Effector memory CD4-positive, alpha-beta T cell (primary cell): ENCODE data around the gene KDM5A.
"Not testable (repeated sequence)": the region's sequence is repeated elsewhere in the genome, so short reads cannot be mapped to it uniquely, and the experiment has no call there.

Experiments used
- DNase-seq, 3 donors: peaks; one replicate each; pipeline ENCODE4 v3.0.0-alpha.2; 2020
- H3K27ac ChIP-seq: 2 replicates; pipeline ENCODE4 v1.7.0; 2013; ENCODE audit warnings: mild to moderate bottlenecking, low read length, moderate library complexity; ENCODE audit not compliant: insufficient read depth, poor library complexity, severe bottlenecking
- H3K27me3 ChIP-seq: replicated peaks from 2 replicates; pipeline ENCODE4 v1.7.0; 2013; ENCODE audit warnings: mild to moderate bottlenecking, low read length; ENCODE audit not compliant: insufficient read depth, control insufficient read depth, poor library complexity, severe bottlenecking
- H3K36me3 ChIP-seq: 2 replicates; pipeline ENCODE4 v1.7.0; 2013; ENCODE audit warnings: mild to moderate bottlenecking, low read length, moderate library complexity; ENCODE audit not compliant: control insufficient read depth, insufficient read depth
- H3K4me1 ChIP-seq: 2 replicates; pipeline ENCODE4 v1.7.0; 2013; ENCODE audit warnings: low read length, mild to moderate bottlenecking; ENCODE audit not compliant: control insufficient read depth, insufficient read depth, poor library complexity, severe bottlenecking
- H3K4me3 ChIP-seq: 2 replicates; pipeline ENCODE4 v1.7.0; 2013; ENCODE audit warnings: low read length, low read depth, mild to moderate bottlenecking; ENCODE audit not compliant: insufficient read depth, poor library complexity, severe bottlenecking
- H3K9me3 ChIP-seq: 2 replicates; pipeline ENCODE4 v1.7.0; 2013; ENCODE audit warnings: mild to moderate bottlenecking, low read length, moderate library complexity; ENCODE audit not compliant: control insufficient read depth

Gene KDM5A

GRCh38 chr12:235967-236366, 153.2 kb downstream of the KDM5A start:
- H3K36me3 ChIP-seq, H3K4me3 ChIP-seq, DNase-seq, H3K9me3 ChIP-seq, H3K27ac ChIP-seq, H3K4me1 ChIP-seq, H3K27me3 ChIP-seq: not testable (repeated sequence)

GRCh38 chr12:234891-235415, 154.2 kb downstream of the KDM5A start:
- H3K27ac ChIP-seq, result no peak overlapping the region
- no peaks in the 10 kb centered on the region for H3K27me3 ChIP-seq
- no peak overlapping the region for H3K4me3 ChIP-seq
- no peaks in the 10 kb centered on the region for H3K4me1 ChIP-seq
- H3K36me3 ChIP-seq, result no peaks in the 10 kb centered on the region
- DNase-seq, result no peak
- peaks cover 5% of the 10 kb centered on the region for H3K9me3 ChIP-seq

DNA sequence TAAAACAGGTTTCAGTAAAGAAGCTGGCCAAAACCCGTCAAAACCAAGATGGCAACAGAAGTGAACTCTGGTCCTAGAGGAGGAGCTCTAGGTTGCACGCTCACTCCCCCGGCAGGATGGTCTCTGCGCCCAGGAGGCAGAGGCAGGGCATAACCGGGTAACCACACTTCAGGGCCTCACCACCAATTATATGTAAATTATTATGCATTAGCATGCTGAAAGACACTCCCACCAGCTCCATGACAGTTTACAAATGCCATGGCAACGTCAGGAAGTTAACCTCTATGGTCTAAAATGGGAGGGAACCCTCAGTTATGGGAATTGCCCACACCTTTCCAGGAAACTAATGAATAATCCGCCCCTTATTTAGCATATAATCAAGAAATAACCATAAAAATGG, 155.1 kb downstream of the KDM5A start:
- Histone ChIP-seq H3K27me3 (no peaks in the 10 kb centered on the region), H3K4me3 (no peak overlapping the region), H3K36me3 (no peaks in the 10 kb centered on the region), H3K27ac (no peak overlapping the region), H3K4me1 (no peaks in the 10 kb centered on the region), H3K9me3 (peaks cover 5% of the 10 kb centered on the region)
- DNase-seq, result no peak

DNA sequence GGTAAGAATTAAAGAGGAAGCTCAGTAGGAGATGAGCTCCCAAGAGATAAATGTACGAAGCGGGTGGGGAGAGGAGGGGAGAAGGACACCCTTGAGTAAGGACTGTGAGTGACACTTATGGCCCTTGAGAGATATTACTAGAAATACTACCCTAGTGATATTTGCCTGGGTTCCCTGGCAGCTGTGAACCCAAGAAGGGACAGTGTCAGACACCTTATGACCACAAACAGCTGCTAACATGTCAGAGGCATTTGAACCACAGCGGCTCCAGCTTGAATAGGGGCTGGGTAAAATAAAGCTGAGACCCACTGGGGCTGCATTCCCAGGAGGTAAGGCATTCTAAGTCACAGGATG, 155.5 kb downstream of the KDM5A start:
- Histone ChIP-seq H3K4me1 (no peaks in the 10 kb centered on the region), H3K4me3 (no peak overlapping the region), H3K27ac (no peak overlapping the region), H3K36me3 (no peaks in the 10 kb centered on the region), H3K27me3 (no peaks in the 10 kb centered on the region), H3K9me3 (peaks cover 5% of the 10 kb centered on the region)
- no peak for DNase-seq

DNA sequence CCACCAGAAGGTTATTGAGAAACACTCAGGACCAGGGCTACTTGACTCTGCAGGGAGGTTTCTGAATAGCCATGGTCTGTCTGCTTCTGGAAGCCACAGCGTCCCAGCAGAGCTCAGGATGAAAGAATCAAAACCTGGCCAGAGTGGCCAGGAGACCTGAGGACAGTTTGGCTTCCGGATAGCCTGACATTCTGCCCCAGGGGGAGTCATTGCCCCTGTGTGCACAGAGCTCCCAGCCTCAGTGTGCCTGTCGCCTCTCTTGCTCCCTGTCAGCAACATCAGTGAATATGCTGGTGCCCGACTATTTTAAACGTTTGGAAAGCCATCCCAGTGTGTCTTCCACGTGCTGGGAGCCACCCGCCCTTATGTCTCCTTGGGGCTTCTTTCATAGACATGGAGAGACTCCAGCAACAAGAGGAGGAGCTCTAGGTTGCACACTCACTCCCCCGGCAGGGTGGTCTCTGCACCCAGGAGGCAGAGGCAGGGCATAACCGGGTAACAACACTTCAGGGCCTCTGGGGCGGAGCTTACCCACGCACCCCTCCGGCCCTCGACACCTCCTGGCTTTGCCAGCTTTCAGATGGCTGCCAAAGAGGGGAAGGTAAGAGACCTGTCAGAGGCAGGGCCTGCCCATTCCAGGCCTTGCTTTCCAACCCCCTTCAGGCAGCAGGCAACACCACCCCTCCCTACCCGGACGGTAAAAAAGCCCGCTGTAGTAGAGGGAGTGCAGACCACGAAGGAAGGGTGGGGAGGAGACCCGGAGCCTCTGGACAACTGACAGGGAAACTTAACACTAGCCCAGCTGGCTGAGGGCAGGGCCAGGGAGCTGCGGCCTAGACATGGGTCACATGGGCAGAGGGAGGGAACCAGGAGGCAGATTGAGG, 156.1 kb downstream of the KDM5A start:
- H3K4me1 ChIP-seq, result no peaks in the 10 kb centered on the region

DNA sequence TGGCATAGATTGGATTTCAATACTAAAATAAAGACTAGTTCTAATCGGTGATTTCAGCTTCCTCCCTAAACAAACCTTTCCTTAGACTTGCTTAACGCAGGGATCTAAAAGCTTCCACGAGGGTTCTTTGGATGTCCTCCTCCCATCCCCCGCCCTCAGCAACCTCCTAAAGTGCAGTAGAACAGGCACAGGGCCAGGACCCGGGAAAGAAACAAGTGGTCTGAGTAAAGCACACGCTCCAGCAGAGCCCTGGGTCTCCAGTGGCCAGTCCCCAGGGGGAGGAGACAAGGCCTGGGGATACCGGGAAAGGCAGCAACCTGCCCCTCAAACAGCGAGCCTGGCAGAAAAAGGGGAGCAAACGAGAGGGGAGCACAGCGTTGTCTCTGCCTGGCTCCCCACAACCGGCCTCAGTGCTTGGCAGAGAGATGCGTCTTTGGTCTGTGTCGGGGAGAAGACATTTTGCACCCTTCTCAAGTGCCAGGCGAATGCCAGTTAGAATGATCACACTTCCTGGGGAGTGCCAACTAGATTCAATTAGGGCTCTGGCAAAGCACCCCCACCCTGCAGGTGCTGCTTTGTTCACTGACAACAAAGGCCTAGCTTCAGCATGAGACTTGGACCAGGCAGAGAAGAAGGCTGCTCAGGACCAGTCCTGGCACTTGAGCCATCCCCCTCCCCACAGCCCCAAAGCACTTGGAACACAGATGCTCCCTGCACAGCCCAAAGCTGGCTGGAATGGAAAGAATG, 158.0 kb downstream of the KDM5A start:
- Histone ChIP-seq H3K4me3 (no peak overlapping the region), H3K27ac (no peak overlapping the region)

More for the DNA sequence above, 156.1 kb downstream of the KDM5A start:
- H3K27ac ChIP-seq, result no peak overlapping the region
- H3K4me3 ChIP-seq, result no peak overlapping the region
- no peak for DNase-seq
- no peaks in the 10 kb centered on the region for H3K36me3 ChIP-seq
- no peaks in the 10 kb centered on the region for H3K27me3 ChIP-seq
- peaks cover 5% of the 10 kb centered on the region for H3K9me3 ChIP-seq

More for the DNA sequence above, 158.0 kb downstream of the KDM5A start:
- H3K9me3 ChIP-seq, result no peaks in the 10 kb centered on the region
- DNase-seq, result no peak
- no peaks in the 10 kb centered on the region for H3K4me1 ChIP-seq
- H3K27me3 ChIP-seq, result no peaks in the 10 kb centered on the region
- H3K36me3 ChIP-seq, result no peaks in the 10 kb centered on the region
